HG02642 (cell line): Measurements from ENCODE around the gene TNS1.

Experiments
- ATAC-seq: cut with Tn5 transposase; IDR thresholded peaks from one replicate; pipeline ENCODE4 v1.9.1; 2021; ENCODE audit warnings: mild to moderate bottlenecking; ENCODE audit not compliant: unreplicated experiment, poor library complexity

Gene TNS1

GRCh38 chr2:217806482-217806765, 196.4 kb downstream of the TNS1 start:
- ATAC-seq: no peak

- ATAC-seq: no peak
Measured at GRCh38 chr2:217805668-217806481, 196.9 kb downstream of the TNS1 start.

GRCh38 chr2:217804791-217805667, 197.8 kb downstream of the TNS1 start:
- no peak for ATAC-seq

DNA sequence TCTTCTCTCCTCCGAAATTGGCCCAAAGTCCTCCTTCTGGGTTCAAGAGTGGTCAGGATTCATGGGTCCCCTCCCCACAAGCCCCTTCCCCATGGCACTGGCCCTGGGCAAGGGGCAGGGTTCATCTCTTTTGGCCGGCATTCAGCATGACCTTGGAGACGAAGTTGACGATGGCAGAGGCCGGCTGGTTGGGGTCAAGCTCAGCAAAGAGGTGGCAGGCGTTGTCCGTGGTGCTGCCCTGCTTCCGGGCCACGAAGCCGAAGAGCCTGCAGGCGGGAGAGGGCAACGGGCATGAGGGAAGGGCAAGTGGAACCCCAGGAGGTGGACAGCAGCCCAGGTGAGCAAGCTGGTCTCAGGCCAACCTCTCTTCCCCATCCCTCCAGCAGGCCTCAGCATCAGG, 198.5 kb downstream of the TNS1 start:
- ATAC-seq: no peak

GRCh38 chr2:217803653-217803960, 199.2 kb downstream of the TNS1 start:
- ATAC-seq: no peak

- ATAC-seq: no peak
Measured at GRCh38 chr2:217802876-217803652, 199.7 kb downstream of the TNS1 start.

DNA sequence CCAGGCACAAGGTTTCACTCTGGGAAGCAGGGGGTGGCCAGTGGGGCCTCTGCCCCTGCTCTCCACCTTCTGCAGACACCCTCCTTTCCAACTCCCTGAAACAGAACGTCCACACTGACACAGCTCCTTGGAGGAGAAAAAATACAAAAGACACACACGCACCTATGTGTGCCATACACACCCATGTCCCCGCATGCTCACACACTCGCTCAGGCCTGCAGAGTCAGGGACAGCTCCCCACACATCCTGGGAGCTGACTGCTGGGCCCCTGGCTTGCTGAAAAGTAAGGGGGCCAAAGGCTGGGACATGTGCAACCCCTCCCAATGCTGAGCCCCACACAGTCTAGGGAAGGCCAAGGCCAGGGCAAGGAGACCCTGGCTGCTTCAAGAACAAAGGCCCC, 200.5 kb downstream of the TNS1 start:
- no peak for ATAC-seq

DNA sequence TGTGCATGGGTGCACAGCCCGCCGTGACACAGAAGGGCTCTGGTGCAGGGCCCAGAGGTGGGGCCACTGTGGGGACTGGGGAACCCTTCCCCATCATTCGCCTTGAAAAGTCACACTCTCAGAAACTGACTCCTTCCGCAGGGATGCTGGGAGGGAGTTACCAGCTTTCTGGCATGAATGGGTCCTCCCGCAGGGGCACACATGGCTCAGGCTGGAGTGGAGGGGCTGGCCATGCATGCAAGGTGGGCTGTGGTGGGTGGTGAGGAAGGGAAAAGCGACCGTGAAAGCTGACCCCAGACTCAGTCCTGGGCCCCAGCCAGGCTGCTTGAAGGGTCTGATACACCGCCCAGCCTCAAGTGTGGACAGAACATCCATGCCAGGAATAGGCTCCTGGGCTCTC, 201.1 kb downstream of the TNS1 start:
- ATAC-seq: no peak

DNA sequence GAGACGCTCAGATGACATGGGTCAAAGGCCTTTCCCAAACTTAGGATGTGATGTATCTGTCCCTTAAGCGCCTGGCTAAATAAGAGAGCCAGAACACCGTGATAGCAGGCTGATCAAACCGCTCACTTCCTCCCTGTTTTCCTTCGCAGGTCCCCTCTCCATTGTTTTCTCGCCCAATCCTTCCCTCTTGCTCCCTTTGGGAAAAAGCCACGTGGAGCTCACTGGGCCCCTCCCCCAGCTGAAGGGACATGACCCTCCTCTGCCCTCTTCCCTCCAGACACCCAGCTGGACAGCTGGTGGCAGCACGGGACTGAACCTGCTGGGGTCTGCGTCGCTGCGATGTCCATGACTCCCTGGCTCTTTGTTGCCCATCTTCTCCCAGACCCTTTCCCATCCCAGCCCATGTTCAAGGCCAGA, 201.7 kb downstream of the TNS1 start:
- ATAC-seq: no peak

DNA sequence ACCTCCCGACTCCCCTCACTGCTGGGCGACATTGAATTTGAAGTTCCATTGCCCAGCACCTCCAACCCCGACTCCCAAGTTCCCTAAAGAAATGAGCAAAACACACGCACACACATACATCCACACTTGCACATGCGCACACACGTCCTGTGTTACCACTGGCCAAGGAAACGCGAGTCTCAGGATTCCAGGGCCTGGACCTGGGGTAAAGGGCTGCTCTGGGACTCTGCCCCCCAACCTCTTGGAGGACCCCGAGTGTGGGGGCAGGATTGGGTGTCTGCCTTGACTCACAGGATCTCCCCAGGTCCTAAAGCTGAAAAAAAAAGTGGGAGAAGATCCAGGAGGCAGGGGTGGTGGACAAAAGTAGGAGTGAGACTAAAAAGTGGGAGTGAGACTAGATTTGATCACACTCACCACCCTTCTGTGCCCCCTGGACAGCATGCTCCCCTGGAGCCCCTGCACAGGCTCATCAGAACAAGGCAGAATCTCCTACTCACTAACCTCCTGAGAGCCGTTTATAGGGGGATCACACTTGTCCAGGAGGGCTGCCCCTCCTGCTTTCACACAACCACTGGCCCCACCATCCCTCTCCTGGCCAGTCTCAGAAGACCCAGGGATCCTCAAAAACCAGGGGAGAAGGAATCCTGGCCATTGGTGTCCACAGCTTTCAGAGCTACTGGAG, 202.2 kb downstream of the TNS1 start:
- no peak for ATAC-seq

GRCh38 chr2:217799563-217800432, 203.0 kb downstream of the TNS1 start:
- no peak for ATAC-seq

GRCh38 chr2:217798743-217799562, 203.8 kb downstream of the TNS1 start:
- no peak for ATAC-seq

GRCh38 chr2:217798191-217798590, 204.6 kb downstream of the TNS1 start:
- no peak for ATAC-seq

DNA sequence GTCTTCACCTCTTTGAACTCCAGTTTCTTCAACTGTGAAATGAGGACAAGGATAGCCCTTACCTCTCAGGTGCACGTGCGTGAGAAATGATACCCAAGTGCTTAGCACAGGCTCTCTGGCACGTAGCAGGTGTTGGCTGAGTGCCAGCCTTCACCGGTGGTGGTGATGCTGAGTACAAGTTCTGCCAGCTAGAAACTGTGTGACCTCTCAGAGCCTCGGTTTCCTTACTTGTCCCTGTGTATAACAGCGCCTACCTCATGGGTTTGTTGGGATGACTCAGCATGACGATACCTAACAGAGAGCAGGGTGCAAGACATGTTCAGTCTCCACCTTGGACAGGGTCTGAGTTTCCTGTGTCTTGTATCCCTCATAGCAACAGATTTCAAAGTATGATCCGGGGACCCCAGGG, 205.1 kb downstream of the TNS1 start:
- no peak for ATAC-seq

DNA sequence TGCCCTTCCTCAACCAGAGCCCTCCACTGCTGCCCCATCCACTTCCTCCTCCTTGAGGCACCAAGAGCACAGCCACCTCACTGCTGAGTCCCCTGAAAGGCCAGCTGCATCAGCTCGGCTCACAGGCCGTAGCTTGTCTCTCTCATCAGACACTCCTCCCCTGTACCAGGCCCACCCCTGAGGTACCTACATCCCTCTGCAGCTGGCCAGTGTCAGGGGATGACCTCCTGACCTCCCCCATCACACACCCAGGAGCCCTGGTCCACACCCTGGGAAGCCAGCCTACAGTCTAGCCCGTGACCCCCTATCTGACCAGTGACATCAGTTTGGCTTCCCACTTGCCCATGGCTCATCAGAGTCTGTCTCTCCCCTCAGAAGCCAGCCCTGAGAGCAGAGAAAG, 205.6 kb downstream of the TNS1 start:
- no peak for ATAC-seq

- no peak for ATAC-seq
Measured at GRCh38 chr2:217795706-217796465, 206.9 kb downstream of the TNS1 start.

- no peak for ATAC-seq
Measured at GRCh38 chr2:217795067-217795466, 207.7 kb downstream of the TNS1 start.
